Measurements from ENCODE around the gene SARM1. TPM values are rescaled to one million over a fixed set of nuclear protein-coding genes. Genes with fewer than 3 reads are reported as not detected.

The SARM1 gene
- total and polyA plus RNA-seq, 2 of the 13 experiments (the other 11 are each of a cell fraction or from before 2014, with no cell fraction given) = 0.73 to 0.86 TPM

- TF ChIP-seq ATF2 (CRISPR knock-in tag; IDR thresholded peaks at IDR 0.05) = peak; percentile 100
- no peak for TF ChIP-seq RORA (CRISPR knock-in tag; IDR thresholded peaks at IDR 0.05)
- TF ChIP-seq ELF4 (CRISPR knock-in tag; IDR thresholded peaks at IDR 0.05; ENCODE audit: borderline replicate concordance) = peak; percentile 81; the same call in 1 of the 2 replicates
- 0 out of 2 replicates have a peak, but pooled peaks have one; percentile 1 for TF ChIP-seq ZNF256 (CRISPR knock-in tag; conservative IDR thresholded peaks at IDR 0.05)
- TF ChIP-seq NRL (CRISPR knock-in tag; IDR thresholded peaks at IDR 0.05; ENCODE audit: borderline replicate concordance) = 0 out of 2 replicates have a peak, but pooled peaks have one; percentile 14
- TF ChIP-seq ZNF598 (CRISPR knock-in tag; IDR thresholded peaks at IDR 0.05; ENCODE audit: borderline replicate concordance) = no peak
- peak; percentile 100 for TF ChIP-seq FOXK1 (CRISPR knock-in tag; IDR thresholded peaks at IDR 0.05; ENCODE audit: borderline replicate concordance, low read depth)
- no peak for TF ChIP-seq ZNF562 (CRISPR knock-in tag; IDR thresholded peaks at IDR 0.05; ENCODE audit: borderline replicate concordance)
- peak; percentile 89; the same call in 1 of the 2 replicates for TF ChIP-seq YEATS2 (CRISPR knock-in tag; IDR thresholded peaks at IDR 0.05; ENCODE audit: borderline replicate concordance)
- peak; percentile 65; the same call in 1 of the 2 replicates for TF ChIP-seq FOXP1 (IDR thresholded peaks at IDR 0.05)
- TF ChIP-seq FOXP1 (CRISPR knock-in tag; IDR thresholded peaks at IDR 0.05) = peak; percentile 69
- no peak for TF ChIP-seq ZNF891 (CRISPR knock-in tag; IDR thresholded peaks at IDR 0.05)
- TF ChIP-seq SALL2 (CRISPR knock-in tag; IDR thresholded peaks at IDR 0.05) = peak; percentile 88
- TF ChIP-seq CHCHD3 (CRISPR knock-in tag; IDR thresholded peaks at IDR 0.05) = no peak
- TF ChIP-seq ZNF768 (CRISPR knock-in tag; IDR thresholded peaks at IDR 0.05) = peak; percentile 47; the same call in 1 of the 2 replicates
- peak; percentile 38; the same call in 1 of the 2 replicates for TF ChIP-seq ZNF264 (CRISPR knock-in tag; IDR thresholded peaks at IDR 0.05)
- TF ChIP-seq PBX2 (CRISPR knock-in tag; IDR thresholded peaks at IDR 0.05) = no peak
- TF ChIP-seq ZNF576 (CRISPR knock-in tag; IDR thresholded peaks at IDR 0.05) = no peak
- no peak for TF ChIP-seq ZNF773 (CRISPR knock-in tag; IDR thresholded peaks at IDR 0.05; ENCODE audit: borderline replicate concordance)
- TF ChIP-seq ZNF652 (CRISPR knock-in tag; IDR thresholded peaks at IDR 0.05; ENCODE audit: borderline replicate concordance, low read depth) = no peak
- TF ChIP-seq HOMEZ (CRISPR knock-in tag; IDR thresholded peaks at IDR 0.05; ENCODE audit: low read depth) = no peak
- TF ChIP-seq ZNF672 (CRISPR knock-in tag; IDR thresholded peaks at IDR 0.05) = no peak
- peak; percentile 79; the same call in 1 of the 2 replicates for TF ChIP-seq ZNF724P (CRISPR knock-in tag; IDR thresholded peaks at IDR 0.05; ENCODE audit: borderline replicate concordance)
- peak; percentile 61; the same call in 1 of the 2 replicates for TF ChIP-seq ZNF335 (CRISPR knock-in tag; IDR thresholded peaks at IDR 0.05)
- 0 out of 2 replicates have a peak, but pooled peaks have one; percentile 21 for TF ChIP-seq HIC2 (CRISPR knock-in tag; IDR thresholded peaks at IDR 0.05; ENCODE audit: low read depth)
These were observed 36.1 kb upstream of the SARM1 start, which contains the start of the genes IFT20 and TNFAIP1 (continued) for GRCh38 chr17:28335201-28335958.
